GM12873 (cell line): ENCODE data around the gene ADGRB3.

ENCODE experiments used
- TF ChIP-seq, protein P1 (sequence below): IDR thresholded peaks from 2 replicates; pipeline ENCODE4 v1.5.1; 2012; ENCODE audit warnings: low read depth, mild to moderate bottlenecking, moderate library complexity, low read length, control low read depth; ENCODE audit not compliant: insufficient read depth; ENCODE audit errors: missing control alignments

The ADGRB3 gene

DNA sequence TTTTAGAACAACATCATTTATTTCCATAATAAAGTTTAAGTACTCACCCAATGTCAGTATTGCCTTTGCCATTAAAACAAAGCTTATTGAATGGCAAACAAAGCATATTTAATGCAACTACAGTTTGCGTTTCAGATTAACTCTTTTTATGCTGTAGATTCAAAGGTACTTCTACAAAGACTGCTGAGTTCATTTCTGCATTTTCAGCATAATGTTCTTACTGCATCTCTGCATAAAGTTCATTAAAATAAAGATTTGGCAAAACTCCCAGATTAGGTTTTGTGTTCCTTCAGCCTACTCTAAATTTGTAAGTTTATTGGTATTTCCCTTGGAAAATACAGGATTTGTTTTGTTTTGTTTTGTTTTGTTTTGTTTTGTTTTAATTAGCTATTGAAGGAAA is 359.4 kb downstream of the ADGRB3 start:
- TF ChIP-seq, protein P1, sequence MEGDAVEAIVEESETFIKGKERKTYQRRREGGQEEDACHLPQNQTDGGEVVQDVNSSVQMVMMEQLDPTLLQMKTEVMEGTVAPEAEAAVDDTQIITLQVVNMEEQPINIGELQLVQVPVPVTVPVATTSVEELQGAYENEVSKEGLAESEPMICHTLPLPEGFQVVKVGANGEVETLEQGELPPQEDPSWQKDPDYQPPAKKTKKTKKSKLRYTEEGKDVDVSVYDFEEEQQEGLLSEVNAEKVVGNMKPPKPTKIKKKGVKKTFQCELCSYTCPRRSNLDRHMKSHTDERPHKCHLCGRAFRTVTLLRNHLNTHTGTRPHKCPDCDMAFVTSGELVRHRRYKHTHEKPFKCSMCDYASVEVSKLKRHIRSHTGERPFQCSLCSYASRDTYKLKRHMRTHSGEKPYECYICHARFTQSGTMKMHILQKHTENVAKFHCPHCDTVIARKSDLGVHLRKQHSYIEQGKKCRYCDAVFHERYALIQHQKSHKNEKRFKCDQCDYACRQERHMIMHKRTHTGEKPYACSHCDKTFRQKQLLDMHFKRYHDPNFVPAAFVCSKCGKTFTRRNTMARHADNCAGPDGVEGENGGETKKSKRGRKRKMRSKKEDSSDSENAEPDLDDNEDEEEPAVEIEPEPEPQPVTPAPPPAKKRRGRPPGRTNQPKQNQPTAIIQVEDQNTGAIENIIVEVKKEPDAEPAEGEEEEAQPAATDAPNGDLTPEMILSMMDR: no peak

GRCh38 chr6:69005199-69005598 is 370.1 kb downstream of the ADGRB3 start:
- TF ChIP-seq, protein P1: no peak

DNA sequence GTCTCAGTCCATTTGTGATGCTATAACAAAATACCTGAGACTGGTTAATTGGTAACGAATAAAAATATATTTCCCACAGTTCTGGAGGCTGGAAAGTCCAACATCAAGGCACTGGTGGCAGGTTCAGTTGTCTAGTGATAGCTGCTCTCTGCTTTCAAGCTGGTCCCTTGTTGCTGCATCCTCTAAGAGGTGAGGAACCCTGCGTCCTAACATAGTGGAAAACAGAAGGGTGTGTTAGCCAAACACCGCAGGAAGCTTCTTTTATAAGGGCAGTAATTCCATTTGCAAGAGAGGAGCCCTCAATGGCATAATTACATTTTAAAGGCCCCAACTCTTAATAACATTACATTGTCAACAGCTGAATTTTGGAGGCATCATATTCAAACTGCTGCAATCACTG is 372.7 kb downstream of the ADGRB3 start:
- TF ChIP-seq, protein P1: no peak

GRCh38 chr6:69012211-69012610 is 377.1 kb downstream of the ADGRB3 start:
- TF ChIP-seq, protein P1: no peak

DNA sequence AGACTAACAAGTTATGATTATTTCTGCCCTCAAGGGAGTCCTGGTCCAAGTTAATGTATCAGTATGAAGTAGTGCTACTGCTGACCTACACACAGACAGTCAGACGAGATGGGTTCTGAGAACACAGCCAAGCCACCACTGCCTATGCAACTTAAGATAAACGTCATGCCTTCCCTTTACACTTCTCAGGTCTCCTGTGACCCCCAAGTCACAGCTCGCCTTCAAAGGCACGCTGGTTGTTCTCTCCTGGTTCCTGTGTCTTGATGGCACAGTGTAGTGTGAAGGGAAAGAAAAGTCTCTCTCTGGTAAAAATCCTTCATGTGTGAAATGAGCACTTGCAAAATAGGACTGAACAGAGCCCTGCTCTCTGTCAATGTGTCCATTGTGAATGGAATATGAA is 377.8 kb downstream of the ADGRB3 start:
- TF ChIP-seq, protein P1: no peak

- TF ChIP-seq, protein P1: no peak
Observed at GRCh38 chr6:69018906-69019305, 383.8 kb downstream of the ADGRB3 start.

- TF ChIP-seq, protein P1: no peak
Observed at GRCh38 chr6:69019832-69020231, 384.8 kb downstream of the ADGRB3 start.
